HL-60 (cell line): Measurements from ENCODE around the gene SCN5A.

Experiments
- GABPA ChIP-seq: IDR thresholded peaks from 2 replicates; pipeline ENCODE4 v1.6.1; 2012; ENCODE audit warnings: low read depth
- POLR2AphosphoS5 ChIP-seq: IDR thresholded peaks from 2 replicates; pipeline ENCODE4 v1.6.1; 2012; ENCODE audit warnings: low read depth
- TF ChIP-seq, protein P1 (sequence below): IDR thresholded peaks from one replicate; pipeline ENCODE4 v1.5.1; 2011; ENCODE audit warnings: low read length, control low read depth, inconsistent platforms; ENCODE audit not compliant: insufficient read depth
- TF ChIP-seq, protein P2 (sequence below): IDR thresholded peaks from 2 replicates; pipeline ENCODE4 v1.6.1; 2012; ENCODE audit warnings: low read depth; ENCODE audit not compliant: insufficient replicate concordance

GRCh38 chr3:38616111-38616510 lies 33.4 kb downstream of the SCN5A start:
- TF ChIP-seq, protein P1, sequence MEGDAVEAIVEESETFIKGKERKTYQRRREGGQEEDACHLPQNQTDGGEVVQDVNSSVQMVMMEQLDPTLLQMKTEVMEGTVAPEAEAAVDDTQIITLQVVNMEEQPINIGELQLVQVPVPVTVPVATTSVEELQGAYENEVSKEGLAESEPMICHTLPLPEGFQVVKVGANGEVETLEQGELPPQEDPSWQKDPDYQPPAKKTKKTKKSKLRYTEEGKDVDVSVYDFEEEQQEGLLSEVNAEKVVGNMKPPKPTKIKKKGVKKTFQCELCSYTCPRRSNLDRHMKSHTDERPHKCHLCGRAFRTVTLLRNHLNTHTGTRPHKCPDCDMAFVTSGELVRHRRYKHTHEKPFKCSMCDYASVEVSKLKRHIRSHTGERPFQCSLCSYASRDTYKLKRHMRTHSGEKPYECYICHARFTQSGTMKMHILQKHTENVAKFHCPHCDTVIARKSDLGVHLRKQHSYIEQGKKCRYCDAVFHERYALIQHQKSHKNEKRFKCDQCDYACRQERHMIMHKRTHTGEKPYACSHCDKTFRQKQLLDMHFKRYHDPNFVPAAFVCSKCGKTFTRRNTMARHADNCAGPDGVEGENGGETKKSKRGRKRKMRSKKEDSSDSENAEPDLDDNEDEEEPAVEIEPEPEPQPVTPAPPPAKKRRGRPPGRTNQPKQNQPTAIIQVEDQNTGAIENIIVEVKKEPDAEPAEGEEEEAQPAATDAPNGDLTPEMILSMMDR, result no peak
- no peak for TF ChIP-seq POLR2AphosphoS5
- TF ChIP-seq GABPA, result no peak
- TF ChIP-seq, protein P2, sequence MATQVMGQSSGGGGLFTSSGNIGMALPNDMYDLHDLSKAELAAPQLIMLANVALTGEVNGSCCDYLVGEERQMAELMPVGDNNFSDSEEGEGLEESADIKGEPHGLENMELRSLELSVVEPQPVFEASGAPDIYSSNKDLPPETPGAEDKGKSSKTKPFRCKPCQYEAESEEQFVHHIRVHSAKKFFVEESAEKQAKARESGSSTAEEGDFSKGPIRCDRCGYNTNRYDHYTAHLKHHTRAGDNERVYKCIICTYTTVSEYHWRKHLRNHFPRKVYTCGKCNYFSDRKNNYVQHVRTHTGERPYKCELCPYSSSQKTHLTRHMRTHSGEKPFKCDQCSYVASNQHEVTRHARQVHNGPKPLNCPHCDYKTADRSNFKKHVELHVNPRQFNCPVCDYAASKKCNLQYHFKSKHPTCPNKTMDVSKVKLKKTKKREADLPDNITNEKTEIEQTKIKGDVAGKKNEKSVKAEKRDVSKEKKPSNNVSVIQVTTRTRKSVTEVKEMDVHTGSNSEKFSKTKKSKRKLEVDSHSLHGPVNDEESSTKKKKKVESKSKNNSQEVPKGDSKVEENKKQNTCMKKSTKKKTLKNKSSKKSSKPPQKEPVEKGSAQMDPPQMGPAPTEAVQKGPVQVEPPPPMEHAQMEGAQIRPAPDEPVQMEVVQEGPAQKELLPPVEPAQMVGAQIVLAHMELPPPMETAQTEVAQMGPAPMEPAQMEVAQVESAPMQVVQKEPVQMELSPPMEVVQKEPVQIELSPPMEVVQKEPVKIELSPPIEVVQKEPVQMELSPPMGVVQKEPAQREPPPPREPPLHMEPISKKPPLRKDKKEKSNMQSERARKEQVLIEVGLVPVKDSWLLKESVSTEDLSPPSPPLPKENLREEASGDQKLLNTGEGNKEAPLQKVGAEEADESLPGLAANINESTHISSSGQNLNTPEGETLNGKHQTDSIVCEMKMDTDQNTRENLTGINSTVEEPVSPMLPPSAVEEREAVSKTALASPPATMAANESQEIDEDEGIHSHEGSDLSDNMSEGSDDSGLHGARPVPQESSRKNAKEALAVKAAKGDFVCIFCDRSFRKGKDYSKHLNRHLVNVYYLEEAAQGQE, result no peak
